C1 segment of cervical spinal cord (tissue), 14 donors: ENCODE data around the gene UBL7.

Experiments used
- DNase-seq, 14 donors: peaks; one replicate each; lab custom pipeline; 2025; lab: John Stamatoyannopoulos, UW

UBL7 gene

DNA sequence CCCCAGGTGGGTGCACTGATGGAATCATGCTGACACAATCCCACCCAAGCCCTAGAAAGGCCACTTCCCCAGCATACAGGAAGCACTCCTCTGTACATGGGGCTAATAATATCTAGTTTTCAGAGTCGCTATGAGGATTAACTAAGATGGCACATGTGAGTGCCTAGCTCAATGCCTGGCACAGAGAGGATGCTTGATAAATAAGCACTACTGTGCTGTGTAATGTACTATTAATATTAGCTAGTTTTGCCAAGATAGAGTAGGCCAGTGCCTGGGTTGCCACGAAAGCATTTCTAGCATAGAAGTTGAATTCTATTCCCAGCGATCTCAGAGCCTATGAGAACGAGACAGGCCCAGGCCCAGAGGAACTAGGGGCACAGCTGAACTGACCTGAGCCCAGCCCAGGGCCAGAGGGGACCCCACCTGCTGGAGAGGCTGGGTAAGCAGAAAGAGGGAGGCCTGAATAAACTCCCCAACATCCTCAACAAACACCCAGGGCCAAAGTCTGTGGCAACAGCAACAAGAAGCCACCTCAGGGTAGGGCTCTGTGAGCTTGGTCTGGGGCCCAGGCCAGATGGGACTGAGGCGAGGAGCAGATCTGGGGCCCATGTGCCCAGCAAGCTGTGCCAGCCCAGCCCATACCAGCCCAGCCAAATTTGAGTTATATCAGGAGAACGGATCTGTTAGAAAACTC is 19.6 kb downstream of the UBL7 start:
- DNase-seq = peak in 1 of 14 donors; percentile 73

DNA sequence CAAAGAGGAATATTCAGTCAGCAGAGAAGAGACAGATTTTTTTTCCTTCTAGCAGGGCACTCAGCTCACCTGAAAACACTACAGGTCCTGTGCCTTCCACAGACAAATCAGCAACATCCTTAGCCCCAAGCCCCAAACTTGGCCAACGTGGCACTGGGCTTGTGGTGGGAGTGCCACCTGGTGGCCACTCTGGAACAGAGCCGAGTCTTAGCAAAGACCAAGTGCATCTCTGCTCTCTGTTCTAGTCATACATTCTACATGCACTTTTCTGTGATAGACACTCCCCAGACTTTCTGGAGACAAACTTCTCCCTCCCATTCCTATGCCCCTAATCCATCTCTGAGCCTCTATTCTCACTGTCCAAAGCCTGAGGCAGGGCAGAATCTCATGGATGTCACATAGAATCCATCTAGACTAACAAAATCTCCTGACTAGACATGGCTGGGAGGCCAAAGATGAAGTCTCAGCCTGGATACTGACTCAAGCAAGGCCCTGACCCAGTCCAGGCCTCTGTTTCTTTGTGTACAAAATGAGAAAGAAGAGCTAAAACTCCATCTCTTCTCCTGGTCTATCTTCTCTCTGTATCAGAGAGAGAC is 22.1 kb downstream of the UBL7 start:
- peak in 11 of 14 donors; percentile 29 to 84 (median 63) for DNase-seq

DNA sequence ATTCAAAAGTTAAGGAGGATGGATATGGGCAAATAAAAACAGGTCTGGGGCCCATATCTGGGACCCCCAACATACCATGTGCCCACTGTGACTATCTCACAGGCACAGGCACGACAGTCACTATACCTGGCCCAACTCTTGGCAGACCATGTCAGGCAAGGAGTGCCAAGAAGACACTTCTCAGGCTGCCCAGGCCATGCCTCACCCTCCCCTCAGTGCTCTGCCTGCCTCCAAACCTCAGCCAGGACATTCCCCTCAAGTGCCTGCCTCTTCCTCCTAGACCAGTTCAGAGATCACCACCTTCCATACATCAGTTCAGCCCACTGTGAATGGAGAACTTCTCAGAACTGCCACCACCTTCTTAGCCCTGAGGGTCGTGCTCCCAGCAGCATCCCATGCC is 22.8 kb downstream of the UBL7 start:
- DNase-seq = no peak

DNA sequence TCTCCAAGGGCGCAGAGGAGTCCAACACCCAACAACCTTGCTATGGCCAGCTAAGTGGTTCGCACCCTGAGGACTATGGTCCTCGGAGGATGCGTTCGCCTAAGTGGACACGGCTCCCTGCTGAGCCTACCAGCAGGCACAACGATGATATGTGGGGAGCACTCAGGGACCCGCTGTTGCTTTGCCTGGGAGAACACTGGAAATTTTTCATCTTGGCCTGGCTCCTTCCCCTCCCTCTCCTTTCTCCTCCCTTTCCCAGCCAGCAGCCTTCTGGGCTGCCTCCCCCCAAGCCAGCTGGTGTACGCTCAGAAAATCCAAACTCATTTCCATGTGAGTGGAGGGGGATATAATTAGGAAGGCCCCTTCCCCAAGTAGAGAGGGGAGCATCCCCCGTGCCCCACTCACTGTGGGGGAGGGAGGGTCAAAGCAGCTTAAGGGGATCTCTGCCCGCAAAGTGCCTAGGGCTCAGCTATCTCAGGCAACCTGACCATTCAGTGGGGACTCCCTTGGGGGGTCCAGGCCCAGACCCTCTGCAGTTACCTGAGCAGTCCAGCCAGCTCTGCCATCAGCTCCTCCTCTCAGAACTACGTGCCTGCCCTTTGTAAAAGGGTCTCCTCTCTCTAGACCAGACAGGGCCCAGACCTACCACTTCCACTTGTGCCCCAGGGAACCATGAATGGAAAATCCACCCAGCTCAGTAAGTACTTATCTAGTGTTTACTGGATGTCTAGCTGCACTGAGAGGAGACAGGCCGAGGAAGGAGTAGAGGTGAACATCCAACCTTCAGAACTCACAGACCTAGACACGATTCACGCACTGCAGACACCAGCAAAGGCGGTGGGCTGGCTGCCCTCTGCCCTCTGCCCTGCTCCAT is 26.5 kb downstream of the UBL7 start:
- peak in 1 of 14 donors; percentile 79 for DNase-seq

DNA sequence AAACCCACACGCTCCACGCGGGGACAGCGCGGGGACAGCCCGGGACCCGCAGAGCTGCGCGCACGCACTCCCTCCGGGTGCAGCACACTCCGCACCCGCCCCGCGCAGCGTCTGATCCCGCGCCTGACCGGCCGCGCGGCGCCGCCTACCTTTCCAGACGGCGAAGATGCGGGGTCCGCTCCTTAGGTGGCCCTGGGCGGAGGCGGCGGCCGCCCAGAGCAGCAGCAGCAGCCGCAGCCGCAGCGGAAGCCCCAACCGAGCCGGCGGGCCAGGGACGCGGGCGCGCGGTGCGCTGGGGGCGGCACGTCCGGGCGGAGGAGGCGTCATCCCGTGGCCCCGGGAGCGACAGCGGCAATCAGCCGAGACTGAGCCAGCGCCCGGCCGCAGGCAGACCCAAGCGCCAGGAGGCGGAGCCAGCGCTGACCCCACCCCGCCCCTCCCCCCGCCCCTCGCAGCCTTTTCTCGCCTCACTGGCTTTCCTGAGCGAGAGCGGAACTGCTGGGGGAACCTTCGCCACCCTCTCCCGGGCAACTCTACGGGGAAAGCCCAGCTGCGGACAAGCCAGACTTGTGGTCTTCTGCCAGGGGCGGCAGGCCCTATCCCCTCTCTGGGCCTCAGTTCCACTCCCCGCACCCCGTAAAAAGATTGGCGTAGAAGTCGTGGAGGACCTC is 27.2 kb downstream of the UBL7 start, which contains the start of gene SEMA7A:
Gene SEMA7A (minus strand): TSS at position 367 of the 671 bp plus-strand sequence. CDS start 40 bp downstream, at position 327.
- peak; percentile 23 to 92 (median 85) for DNase-seq

DNA sequence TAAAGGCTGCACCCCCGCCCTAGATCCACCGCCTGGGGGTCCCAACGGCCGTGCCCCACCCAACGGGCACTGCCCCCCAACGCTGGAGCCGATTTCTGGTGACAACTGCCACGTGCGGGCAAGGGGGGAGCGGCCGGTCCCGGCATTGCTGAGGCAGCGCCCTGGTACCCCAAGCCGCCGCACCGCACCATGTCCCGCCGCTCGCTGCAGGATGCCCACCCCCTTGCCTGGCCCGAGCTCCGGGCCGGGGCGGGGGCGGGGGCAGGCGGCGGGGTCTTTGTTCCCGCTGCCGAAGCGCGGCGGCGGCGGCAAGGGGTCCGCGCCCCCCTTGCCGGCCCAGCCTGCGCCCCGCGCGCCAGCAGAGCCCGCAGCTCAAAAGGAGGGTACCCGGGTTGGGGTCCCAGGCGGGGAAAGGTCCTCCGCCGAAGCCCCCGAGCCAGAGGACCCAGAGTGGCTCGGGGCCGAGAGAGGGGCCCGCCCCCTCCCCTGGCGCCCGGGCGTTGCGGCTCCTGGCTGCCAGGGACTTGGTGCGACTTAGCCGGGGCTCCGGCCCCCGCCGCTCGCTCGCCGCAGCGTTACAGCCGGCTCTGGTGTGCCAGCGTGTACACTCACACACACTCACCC is 27.9 kb downstream of the UBL7 start:
- no peak for DNase-seq

DNA sequence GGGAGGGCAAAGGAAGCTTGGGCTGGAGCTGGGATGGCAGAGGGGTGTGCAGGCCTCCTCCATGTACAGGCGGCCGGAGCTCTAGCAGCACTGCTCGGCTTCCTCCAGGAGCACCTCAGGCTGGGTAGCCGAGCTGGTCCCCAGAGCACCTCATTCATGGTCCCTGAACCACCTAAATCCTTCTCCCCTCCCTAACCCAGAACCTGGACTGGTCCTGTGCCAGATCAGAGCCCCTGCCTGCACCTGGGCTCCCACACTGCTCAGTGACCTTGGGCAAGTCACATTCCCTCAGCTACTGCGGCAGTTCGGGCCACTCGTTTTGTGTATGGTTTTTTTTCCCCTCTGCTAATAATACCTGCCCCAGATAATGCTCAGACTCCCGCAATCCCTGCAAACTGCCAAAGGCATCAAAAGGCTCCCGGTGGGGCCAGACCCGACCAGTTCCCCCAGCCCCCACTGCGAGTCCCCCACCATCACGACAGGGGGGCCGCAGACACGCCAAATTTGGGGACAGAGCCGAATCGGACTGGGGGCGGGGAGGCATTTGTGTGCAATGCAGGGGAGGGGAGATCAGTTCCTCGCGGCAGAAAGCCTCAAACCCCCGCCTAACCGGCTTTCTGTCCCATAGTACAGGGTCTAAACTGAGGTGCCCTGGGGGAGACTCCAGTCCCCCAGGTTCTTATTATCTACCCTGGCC is 28.5 kb downstream of the UBL7 start:
- peak in 1 of 14 donors; percentile 25 for DNase-seq

DNA sequence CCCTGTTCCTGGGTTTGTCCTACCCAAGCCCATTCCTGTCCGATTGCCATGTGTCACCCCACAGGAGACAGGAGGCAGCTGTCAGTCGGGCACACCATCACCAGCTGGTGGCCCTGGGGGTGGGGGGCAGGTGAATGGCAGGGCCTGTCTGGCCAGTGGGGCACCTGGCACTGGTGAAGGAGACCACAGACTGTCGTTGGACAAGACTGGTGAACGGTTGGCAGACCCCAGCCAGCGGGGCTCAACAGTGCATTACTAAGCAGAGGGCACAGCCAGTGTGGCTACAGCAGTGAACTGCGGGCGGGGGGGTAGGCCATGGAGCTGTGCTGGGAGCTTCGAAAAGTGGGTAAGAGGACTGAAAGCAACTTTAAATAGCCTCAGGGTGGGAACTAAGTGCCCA is 29.3 kb downstream of the UBL7 start:
- DNase-seq = peak in 6 of 14 donors; percentile 13 to 58 (median 32)

DNA sequence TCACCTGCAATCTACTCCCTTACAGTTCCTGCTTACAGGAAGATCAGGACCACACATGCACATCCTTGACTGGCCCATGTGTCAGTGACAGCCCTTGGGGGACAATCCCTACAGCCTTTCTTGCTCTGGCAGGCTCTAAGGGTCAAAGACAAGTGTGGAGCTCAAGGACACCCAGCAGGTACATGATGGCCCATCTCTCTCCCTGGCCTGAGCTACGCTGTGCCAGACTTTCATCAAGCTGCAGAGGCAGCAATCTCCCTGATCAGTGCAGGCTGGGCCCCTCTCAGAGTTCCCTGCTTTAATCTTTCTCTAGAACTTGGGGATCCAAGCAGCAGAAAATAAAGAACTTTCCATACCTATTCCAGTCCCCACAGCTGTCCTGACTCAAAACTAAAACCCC is 29.8 kb downstream of the UBL7 start:
- DNase-seq = peak in 1 of 14 donors; percentile 38

DNA sequence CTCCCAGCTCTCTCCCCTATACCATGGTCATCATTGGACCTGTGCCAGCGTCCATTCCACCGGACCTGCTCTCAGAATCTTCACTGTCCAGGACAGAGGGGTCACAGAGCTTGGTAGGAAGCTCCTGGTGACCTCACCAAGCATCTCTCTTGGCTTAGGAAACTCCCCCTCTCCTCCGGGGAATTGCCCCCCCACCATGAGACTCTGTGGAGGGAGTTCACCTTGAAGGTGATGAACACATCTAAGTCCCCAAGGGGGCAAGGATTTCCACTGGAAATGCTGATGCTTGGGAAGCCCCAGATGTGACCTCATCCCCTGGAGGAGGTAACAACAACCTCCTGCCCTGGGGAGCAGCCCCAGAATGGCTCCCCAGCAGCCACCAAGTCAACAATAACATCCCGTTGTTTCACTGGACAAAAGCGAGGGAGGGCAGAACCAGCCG is 30.4 kb downstream of the UBL7 start:
- DNase-seq = peak in 3 of 14 donors; percentile 38 to 49 (median 38)

DNA sequence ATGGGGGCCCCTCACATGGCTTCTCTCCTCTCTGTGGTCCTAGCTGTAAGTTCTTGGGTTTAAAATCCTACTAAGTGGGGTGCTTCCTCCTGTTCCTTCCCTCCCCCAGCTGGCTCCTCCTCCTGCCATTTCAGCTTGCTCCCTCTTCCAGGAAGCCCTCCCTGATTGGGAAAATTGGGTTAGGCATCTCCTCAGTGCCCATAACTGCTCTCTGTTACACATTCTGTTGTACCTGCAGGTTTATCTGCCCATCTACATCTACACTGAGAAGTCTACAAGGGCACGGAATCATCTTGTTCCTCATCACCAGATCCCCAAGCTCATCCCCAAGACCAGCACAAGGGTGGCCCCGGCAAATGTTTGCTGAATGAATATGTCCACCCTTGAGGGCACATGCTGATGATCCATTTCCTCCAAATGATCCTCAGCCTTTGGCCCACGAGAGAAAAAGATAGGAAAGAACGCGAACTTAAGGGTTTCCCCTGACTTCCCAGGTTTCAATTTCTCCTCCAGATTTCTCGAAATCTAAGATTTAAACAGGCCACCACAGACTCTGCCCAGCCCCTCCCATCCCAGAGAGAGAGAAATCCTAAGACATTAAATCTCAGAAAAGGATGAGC is 31.1 kb downstream of the UBL7 start:
- DNase-seq = no peak

DNA sequence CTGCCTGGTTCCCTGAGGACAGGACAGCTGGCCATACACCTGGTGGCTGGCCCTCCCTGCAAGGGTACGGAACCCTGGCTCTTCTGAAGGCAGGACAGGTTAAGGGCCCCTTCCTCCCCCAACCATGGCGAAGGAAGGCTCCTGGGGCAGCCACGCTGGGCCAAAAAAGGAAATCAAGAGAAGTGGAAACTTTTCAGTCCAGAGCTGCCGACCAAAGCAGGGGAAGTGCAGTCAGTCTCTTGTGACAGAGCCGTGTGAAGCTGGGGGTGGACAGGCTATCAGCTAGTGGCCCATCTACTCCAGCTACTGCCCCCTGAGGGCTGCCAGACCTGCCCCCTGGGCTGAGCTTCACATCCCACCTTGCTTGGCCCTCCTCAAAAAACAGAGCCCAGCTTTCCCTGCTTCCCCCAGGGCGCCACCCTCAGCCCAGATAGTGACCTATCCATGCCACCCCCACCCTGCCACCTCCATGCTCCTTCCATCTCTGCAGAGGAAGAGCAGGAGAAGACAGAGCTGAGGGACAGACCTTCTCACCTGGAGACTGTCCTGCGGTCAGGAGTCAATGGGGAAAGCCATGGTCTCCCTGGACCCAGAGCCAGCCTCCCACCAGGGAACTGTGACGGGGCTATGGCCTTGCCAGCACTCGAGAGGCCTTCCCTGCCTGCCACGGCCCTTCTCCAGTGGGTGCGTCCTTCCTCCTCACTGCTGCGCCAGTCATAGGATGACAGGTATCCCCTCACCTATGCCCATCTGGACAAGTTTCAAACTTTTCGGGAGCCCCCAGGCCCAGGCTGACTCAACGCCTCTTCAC is 31.8 kb downstream of the UBL7 start:
- peak in 4 of 14 donors; percentile 32 to 51 (median 38) for DNase-seq

DNA sequence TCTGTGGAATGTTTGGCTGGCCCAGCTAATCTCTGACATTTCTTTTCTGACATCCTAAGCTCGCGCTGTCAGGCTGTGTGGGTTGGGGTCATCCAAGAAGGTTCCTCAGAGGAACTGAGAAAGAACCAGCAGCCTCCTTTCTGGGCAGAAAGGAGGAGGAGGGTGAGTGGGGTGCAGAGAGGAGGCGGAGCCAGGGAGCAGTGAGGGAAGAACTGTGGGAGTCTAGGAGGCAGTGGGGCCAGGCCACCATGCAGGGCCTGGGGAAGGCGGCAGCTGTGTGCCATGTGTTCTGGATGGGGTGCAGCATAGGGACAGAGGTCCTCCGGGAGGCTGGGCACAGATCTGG is 32.5 kb downstream of the UBL7 start:
- DNase-seq = peak in 4 of 14 donors; percentile 34 to 51 (median 38)

DNA sequence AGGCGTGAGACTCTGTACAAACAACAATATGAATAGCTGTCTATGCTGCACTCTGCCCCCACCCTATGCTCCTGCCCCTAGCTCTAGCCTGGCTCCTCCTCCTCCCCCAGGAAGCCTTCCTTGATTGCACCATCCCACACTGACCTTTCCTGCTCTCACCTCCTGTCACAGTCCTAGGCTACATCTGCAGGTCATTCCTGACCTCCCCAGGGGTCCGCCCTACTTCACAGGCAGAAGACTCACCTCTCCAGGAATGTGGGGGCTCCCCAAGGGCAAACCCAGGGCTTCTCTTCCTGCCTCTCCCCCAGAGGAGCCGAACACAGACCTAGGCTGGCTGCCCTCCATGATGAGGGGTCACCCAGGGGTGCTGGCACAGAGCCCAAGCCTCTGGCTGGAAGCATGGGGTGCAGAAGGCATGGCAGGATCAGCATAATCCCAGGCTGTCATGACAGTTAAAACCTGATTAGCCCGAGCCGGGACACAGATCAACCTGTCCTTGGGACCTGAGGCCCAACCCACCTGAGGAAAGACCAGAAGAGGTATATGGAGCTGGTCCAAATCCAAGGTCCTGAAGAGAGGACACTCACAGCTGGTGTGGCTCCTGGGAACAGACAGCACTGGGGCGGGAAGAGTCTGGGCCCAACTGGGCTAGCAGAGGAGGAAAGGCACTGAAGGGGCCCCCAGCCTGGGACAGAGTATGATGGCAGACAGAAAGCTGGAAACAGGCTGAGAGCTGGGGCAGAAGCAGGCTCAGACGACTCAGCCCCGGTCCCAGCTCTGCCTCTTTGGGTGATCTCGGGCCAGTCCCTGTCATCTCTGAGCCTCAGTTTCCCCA is 33.1 kb downstream of the UBL7 start:
- DNase-seq = no peak

DNA sequence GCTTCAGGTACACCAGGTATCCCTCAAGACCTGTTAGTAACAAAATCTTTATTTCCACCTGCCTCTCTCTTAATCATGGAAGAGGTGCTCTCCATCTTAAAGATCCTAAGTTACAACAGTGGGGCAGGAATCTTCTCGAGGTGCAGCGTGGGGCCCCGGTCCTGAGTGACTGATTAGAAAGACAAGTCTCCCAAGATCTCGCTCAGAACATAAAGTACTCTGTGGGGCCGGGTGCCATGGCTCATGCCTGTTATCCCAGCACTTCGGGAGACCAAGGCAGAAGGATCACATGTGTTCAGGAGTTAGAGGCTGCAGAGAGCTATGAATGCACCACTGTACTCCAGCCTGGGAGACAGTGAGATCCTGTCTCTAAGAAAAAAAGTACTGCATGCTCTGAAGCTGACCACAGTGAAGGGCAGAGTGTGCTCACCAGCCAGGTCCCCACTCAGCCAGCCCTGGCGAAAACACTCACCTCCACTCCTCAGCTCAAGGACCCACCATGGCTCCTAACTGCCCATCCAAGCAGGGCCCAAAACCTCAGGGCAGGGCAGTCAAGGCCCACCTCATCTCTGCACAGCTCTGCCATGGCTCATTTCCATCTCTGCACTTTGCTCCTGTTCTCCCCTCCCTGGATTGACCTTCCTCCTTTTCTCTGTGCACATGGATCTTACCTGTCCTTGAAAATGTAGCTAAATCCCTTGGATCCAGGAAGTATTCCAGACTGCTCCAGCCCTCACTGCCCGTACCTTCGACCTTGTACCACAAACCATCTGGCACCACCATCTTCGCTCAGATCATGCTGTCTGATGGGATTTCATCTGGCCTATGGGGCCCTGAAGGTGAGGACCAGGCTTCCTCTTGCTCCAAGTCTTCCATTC is 34.3 kb downstream of the UBL7 start:
- DNase-seq = peak in 3 of 14 donors; percentile 9 to 47 (median 22)

DNA sequence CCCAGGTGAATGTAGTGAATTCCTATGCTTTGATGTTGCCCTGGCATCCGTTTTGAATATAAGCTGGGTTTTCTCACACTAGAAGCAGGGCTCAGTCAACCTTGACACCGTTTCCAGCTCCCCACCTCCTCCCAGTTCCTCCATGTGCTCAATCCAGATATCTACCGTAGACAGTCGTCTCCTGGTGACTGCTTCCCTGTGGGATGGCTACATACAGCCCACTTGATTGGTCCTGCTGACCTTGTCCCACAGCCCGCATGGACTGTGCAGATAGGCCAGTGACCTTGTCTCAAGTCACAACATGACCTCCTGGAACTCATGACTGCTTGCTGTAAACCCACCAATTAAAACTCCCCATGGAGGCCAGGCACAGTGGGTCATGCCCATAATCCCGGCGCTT is 35.3 kb downstream of the UBL7 start:
- no peak for DNase-seq

DNA sequence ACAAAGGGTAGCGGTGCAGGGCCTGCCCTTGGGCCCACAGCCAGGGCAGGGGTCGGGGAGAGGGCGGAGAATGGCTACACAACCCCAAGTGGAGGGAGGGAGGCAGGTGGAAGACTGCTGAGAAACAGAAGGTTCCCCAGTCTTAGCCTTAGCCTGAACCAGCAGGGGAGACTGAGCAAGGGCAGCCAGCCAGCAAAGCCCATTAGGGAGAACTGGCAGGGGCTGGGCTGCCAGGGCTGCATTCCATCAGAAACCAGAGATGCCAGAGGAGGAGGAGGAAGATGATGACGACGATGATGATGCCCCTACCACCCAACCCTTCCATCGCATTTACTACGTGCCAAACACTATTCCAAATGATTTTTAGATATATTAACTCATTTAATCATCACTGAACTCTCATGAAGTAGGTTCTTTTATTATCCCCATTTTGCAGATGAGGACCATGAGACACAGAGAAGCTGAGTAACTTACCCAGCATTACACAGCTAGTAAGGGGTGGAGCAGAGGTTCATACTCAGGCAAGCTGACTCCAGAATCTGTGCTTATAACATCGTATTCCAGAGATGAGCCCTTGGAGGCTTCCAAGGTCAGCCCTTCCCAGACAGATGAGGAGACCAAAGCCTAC is 35.9 kb downstream of the UBL7 start:
- peak in 1 of 14 donors; percentile 72 for DNase-seq
